ENCODE measurements around the gene FMN2.

DNA sequence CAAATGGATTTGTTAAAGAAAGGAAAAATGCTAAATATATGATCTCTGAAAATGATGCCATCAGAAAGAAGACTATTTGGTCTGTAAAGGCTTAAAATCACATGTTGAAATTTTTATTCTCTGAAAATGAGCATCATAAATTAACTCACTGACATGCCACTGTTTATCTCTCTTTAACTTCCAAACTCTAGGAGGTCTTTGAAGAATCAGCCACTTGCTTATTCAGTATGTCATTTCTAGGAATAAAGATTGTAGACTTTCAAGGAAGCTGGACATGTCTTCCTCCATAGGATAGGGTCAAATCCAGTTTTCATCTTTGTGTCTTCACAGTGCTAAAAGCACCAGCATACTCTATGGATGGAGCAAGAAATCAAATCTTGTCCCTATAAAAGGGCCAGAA is 147.6 kb downstream of the FMN2 start:
- TF ChIP-seq POLR2A (IDR thresholded peaks at IDR 0.05) (no peak), EP300 (IDR thresholded peaks at IDR 0.05) (no peak)
- TF ChIP-seq, protein P1, sequence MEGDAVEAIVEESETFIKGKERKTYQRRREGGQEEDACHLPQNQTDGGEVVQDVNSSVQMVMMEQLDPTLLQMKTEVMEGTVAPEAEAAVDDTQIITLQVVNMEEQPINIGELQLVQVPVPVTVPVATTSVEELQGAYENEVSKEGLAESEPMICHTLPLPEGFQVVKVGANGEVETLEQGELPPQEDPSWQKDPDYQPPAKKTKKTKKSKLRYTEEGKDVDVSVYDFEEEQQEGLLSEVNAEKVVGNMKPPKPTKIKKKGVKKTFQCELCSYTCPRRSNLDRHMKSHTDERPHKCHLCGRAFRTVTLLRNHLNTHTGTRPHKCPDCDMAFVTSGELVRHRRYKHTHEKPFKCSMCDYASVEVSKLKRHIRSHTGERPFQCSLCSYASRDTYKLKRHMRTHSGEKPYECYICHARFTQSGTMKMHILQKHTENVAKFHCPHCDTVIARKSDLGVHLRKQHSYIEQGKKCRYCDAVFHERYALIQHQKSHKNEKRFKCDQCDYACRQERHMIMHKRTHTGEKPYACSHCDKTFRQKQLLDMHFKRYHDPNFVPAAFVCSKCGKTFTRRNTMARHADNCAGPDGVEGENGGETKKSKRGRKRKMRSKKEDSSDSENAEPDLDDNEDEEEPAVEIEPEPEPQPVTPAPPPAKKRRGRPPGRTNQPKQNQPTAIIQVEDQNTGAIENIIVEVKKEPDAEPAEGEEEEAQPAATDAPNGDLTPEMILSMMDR (IDR thresholded peaks at IDR 0.05) = no peak
